ENCODE data around the gene OARD1. TPM values are rescaled to one million over a fixed set of nuclear protein-coding genes. Genes with fewer than 3 reads are reported as not detected.

The OARD1 gene
- total and polyA plus RNA-seq, 2 donors (not counting 1 experiment from before 2014, with no cell fraction given), result 9.6 to 52.5 TPM

GRCh38 chr6:41027799-41028560 lies 44.2 kb downstream of the OARD1 start:
- Mint-ChIP-seq H3K27me3 (no peaks in the 10 kb centered on the region), H3K4me3 (peak overlapping the region; percentile 88), H3K4me1 (peaks cover 24% of the 10 kb centered on the region), H3K9me3 (ENCODE audit: insufficient read depth) (no peaks in the 10 kb centered on the region), H3K27ac (peak overlapping the region; percentile 55)
- Histone ChIP-seq H3K79me2 (ENCODE audit: control insufficient read depth, insufficient read depth, low read length) (no peaks in the 10 kb centered on the region), H3K4me1 (ENCODE audit: control insufficient read depth in 2 of 2, insufficient read depth in 2 of 2, low read length in 2 of 2) (peaks cover 20 to 23% of the 10 kb centered on the region in 2 donors), H3K9me3 (ENCODE audit: control extremely low read depth in 1 of 3, control insufficient read depth in 2 of 3, insufficient read depth in 1 of 3, low read length in 2 of 3) (no peaks in the 10 kb centered on the region), H4K20me1 (ENCODE audit: control insufficient read depth, insufficient read depth, low read length, poor library complexity, severe bottlenecking) (no peaks in the 10 kb centered on the region), H3K4me2 (replicated peaks; ENCODE audit: low read depth, low read length, poor library complexity, severe bottlenecking) (peak overlapping the region; percentile 87), H3K9ac (ENCODE audit: low read length) (peak overlapping the region; percentile 78), H3K36me3 (replicated peaks in 1 of 2; ENCODE audit: control extremely low read depth in 1 of 2, control insufficient read depth in 1 of 2, extremely low read depth in 1 of 2, insufficient read depth in 2 of 2, low read length in 1 of 2) (no peaks in the 10 kb centered on the region), H2AFZ (ENCODE audit: insufficient read depth, low read depth, low read length, poor library complexity, severe bottlenecking) (peak overlapping the region; percentile 93), H3K27ac (ENCODE audit: low read length in 2 of 2) (peak overlapping the region in 1 of 2 donors; percentile 63), H3K27me3 (replicated peaks in 1 of 4; ENCODE audit: control extremely low read depth in 1 of 4, control insufficient read depth in 3 of 4, insufficient read depth in 4 of 4, low read length in 3 of 4) (no peaks in the 10 kb centered on the region), H3K4me3 (ENCODE audit: control extremely low read depth in 1 of 5, extremely low read depth in 1 of 5, insufficient read depth in 1 of 5, low read depth in 2 of 5, low read length in 4 of 5) (peak overlapping the region; percentile 4 to 73 (median 66))
- peak; percentile 89 for ATAC-seq (ENCODE audit: low read depth)
- POLR2A ChIA-PET, result interaction anchor here (0.5 kb wide), 1 partner anchor 1726 kb away, joined by 4 read pairs; no protein-coding TSS in a partner anchor
- intact Hi-C loops (cut with micrococcal nuclease), result loop anchor here (1.0 to 10.0 kb wide), 4 partner anchors 22 to 1666 kb away; no protein-coding TSS in a partner anchor
- peak; percentile 85 for DNase-seq
- TF ChIP-seq EZH2 (IDR thresholded peaks at IDR 0.05; ENCODE audit: borderline replicate concordance, insufficient read depth, low read depth, low read length, poor library complexity, severe bottlenecking) (no peak), CTCF (IDR thresholded peaks at IDR 0.05) (peak; percentile 100)
- WGBS (ENCODE audit: insufficient coverage), result 3% methylated on average over 45 of the region's 45 CpGs
- CTCF ChIA-PET, result interaction anchor here (0.7 to 5.9 kb wide), 19 partner anchors 9 to 1680 kb away, joined by 3 to 35 read pairs (median 8); partner anchors contain the start of genes NFYA, OARD1 and UNC5CL

GRCh38 chr6:41027241-41027640 lies 44.9 kb downstream of the OARD1 start:
- Histone ChIP-seq H3K27ac (ENCODE audit: low read length in 2 of 2) (peak overlapping the region in 1 of 2 donors; percentile 55), H3K9ac (ENCODE audit: low read length) (peak overlapping the region; percentile 78), H3K36me3 (replicated peaks in 1 of 2; ENCODE audit: control extremely low read depth in 1 of 2, control insufficient read depth in 1 of 2, extremely low read depth in 1 of 2, insufficient read depth in 2 of 2, low read length in 1 of 2) (no peaks in the 10 kb centered on the region), H3K4me3 (ENCODE audit: control extremely low read depth in 1 of 5, extremely low read depth in 1 of 5, insufficient read depth in 1 of 5, low read depth in 2 of 5, low read length in 4 of 5) (peak overlapping the region; percentile 4 to 73 (median 66)), H4K20me1 (ENCODE audit: control insufficient read depth, insufficient read depth, low read length, poor library complexity, severe bottlenecking) (no peaks in the 10 kb centered on the region), H3K4me1 (ENCODE audit: control insufficient read depth in 2 of 2, insufficient read depth in 2 of 2, low read length in 2 of 2) (peaks cover 20 to 23% of the 10 kb centered on the region in 2 donors), H2AFZ (ENCODE audit: insufficient read depth, low read depth, low read length, poor library complexity, severe bottlenecking) (peak overlapping the region; percentile 93), H3K79me2 (ENCODE audit: control insufficient read depth, insufficient read depth, low read length) (no peaks in the 10 kb centered on the region), H3K27me3 (replicated peaks in 1 of 4; ENCODE audit: control extremely low read depth in 1 of 4, control insufficient read depth in 3 of 4, insufficient read depth in 4 of 4, low read length in 3 of 4) (no peaks in the 10 kb centered on the region), H3K4me2 (replicated peaks; ENCODE audit: low read depth, low read length, poor library complexity, severe bottlenecking) (peak overlapping the region; percentile 87), H3K9me3 (ENCODE audit: control extremely low read depth in 1 of 3, control insufficient read depth in 2 of 3, insufficient read depth in 1 of 3, low read length in 2 of 3) (no peaks in the 10 kb centered on the region)
- no peak for ATAC-seq (ENCODE audit: low read depth)
- peaks cover 24% of the 10 kb centered on the region for H3K4me1 Mint-ChIP-seq
- ChIA-PET CTCF (interaction anchor here (1.3 to 5.9 kb wide), 13 partner anchors 9 to 1680 kb away, joined by 3 to 35 read pairs (median 9); partner anchors contain the start of genes NFYA, OARD1 and UNC5CL), POLR2A (no interaction called here)
- no peaks in the 10 kb centered on the region for H3K9me3 Mint-ChIP-seq (ENCODE audit: insufficient read depth)
- H3K4me3 Mint-ChIP-seq, result peak overlapping the region; percentile 88
- no peaks in the 10 kb centered on the region for H3K27me3 Mint-ChIP-seq
- intact Hi-C loops (cut with micrococcal nuclease), result loop anchor here (1.0 to 10.0 kb wide), 3 partner anchors 39 to 1665 kb away; no protein-coding TSS in a partner anchor
- TF ChIP-seq EZH2 (IDR thresholded peaks at IDR 0.05; ENCODE audit: borderline replicate concordance, insufficient read depth, low read depth, low read length, poor library complexity, severe bottlenecking) (no peak), CTCF (IDR thresholded peaks at IDR 0.05) (no peak)
- peak overlapping the region; percentile 55 for H3K27ac Mint-ChIP-seq
- WGBS (ENCODE audit: insufficient coverage), result 33% methylated on average over 3 of the region's 4 CpGs
- peak; percentile 18 for DNase-seq

Measured in B cell (primary cell).